K562 (cell line): ENCODE measurements around the gene PYGM. TPM values are rescaled to one million over a fixed set of nuclear protein-coding genes. Genes with fewer than 3 reads are reported as not detected.

Experiments
- ATF7 ChIP-seq: fragments of 450-650 bp; IDR thresholded peaks from 2 replicates; pipeline ENCODE4 v1.7.1; 2014; ENCODE audit warnings: mild to moderate bottlenecking, moderate library complexity
- CREM ChIP-seq: IDR thresholded peaks from 2 replicates; pipeline ENCODE4 v1.6.1; 2014; ENCODE audit warnings: antibody characterized with exemption, low read depth
- DIDO1 ChIP-seq: fragments of 450-650 bp; IDR thresholded peaks from 2 replicates; pipeline ENCODE4 v1.6.1; 2016; ENCODE audit warnings: low read depth, missing biosample characterization, missing genetic modification characterization
- ERF ChIP-seq: fragments of 450-650 bp; formaldehyde crosslinking; IDR thresholded peaks from 2 replicates; pipeline ENCODE4 v1.4.0; 2020; ENCODE audit warnings: mild to moderate bottlenecking, mixed read lengths
- KLF13 ChIP-seq: fragments of 450-650 bp; IDR thresholded peaks from 2 replicates; pipeline ENCODE4 v1.6.1; 2016; ENCODE audit warnings: missing genetic modification characterization, low read depth, mild to moderate bottlenecking, missing compliant biosample characterization, moderate library complexity, borderline replicate concordance
- MEIS2 ChIP-seq: fragments of 450-650 bp; IDR thresholded peaks from 2 replicates; pipeline ENCODE4 v1.6.1; 2014; ENCODE audit warnings: mild to moderate bottlenecking; ENCODE audit not compliant: partially characterized antibody
- NCOA2 ChIP-seq, 2 experiments: fragments of 450-650 bp; IDR thresholded peaks; 2 replicates each; pipeline ENCODE4 v1.6.1; 2018; ENCODE audit warnings: mild to moderate bottlenecking in 2 of 2, moderate library complexity in 1 of 2; ENCODE audit not compliant: partially characterized antibody in 2 of 2
- PHF8 ChIP-seq: fragments of 200-600 bp; sonication (generic); IDR thresholded peaks from 2 replicates; pipeline ENCODE4 v1.6.1; 2012; ENCODE audit warnings: mixed run types, mild to moderate bottlenecking, inconsistent platforms, low read length, moderate library complexity, borderline replicate concordance
- PKNOX1 ChIP-seq: fragments of 450-650 bp; IDR thresholded peaks from 2 replicates; pipeline ENCODE4 v1.6.1; 2016
- POLR2G ChIP-seq: fragments of 200-400 bp; formaldehyde crosslinking; IDR thresholded peaks from 2 replicates; pipeline ENCODE4 v1.6.1; 2017; ENCODE audit warnings: low read depth, mild to moderate bottlenecking, antibody characterized with exemption, low read length, moderate library complexity
- RBBP5 ChIP-seq: fragments of 200-600 bp; sonication (generic); IDR thresholded peaks from 2 replicates; pipeline ENCODE4 v1.6.1; 2012; ENCODE audit warnings: borderline replicate concordance, mild to moderate bottlenecking, low read length, control low read depth, inconsistent platforms; ENCODE audit not compliant: insufficient read depth, poor library complexity, severe bottlenecking
- RBM17 ChIP-seq: fragments of 200-400 bp; formaldehyde crosslinking; IDR thresholded peaks from 2 replicates; pipeline ENCODE4 v1.6.1; 2017; ENCODE audit warnings: low read depth, mild to moderate bottlenecking, low read length, borderline replicate concordance
- RFX5 ChIP-seq: IDR thresholded peaks from 2 replicates; pipeline ENCODE4 v1.6.1; 2011; ENCODE audit warnings: low read depth, mild to moderate bottlenecking, improper control_type of control experiment, low read length
- SOX6 ChIP-seq: fragments of 450-650 bp; IDR thresholded peaks from 2 replicates; pipeline ENCODE4 v1.6.1; 2014; ENCODE audit warnings: mild to moderate bottlenecking
- SRSF3 ChIP-seq: fragments of 200-400 bp; formaldehyde crosslinking; IDR thresholded peaks from 2 replicates; pipeline ENCODE4 v1.6.1; 2016; ENCODE audit warnings: mild to moderate bottlenecking, low read length, moderate library complexity; ENCODE audit not compliant: insufficient read depth
- ZKSCAN1 ChIP-seq: fragments of 150-350 bp; IDR thresholded peaks from 2 replicates; pipeline ENCODE4 v1.6.1; 2016; ENCODE audit warnings: low read depth, low read length
- ZNF77 ChIP-seq: fragments of 250-450 bp; sonication (Bioruptor Pico); IDR thresholded peaks from 2 replicates; pipeline ENCODE4 v1.5.0; 2020
- polyA plus RNA-seq, 8 experiments: library from polyadenylated mRNA; depleted of rRNA in 4 of 8; stranded (reverse) in 5 of 8; unstranded in 3 of 8; fragments of >200 nt; fragmentation: Nextera tagmentation in 2 of 8; fragmentation: Illumina TruSeq in 1 of 8; extraction: Ambion mirVana in 2 of 8; extraction: Trizol in 1 of 8; gene quantifications; 2 replicates each; pipeline versions ENCODE4 v1.2.1 to v1.2.3, GENCODE V29; 2011 to 2014; ENCODE audit warnings: inconsistent platforms in 1 of 8, missing spikeins in 1 of 8
- total RNA-seq, 7 experiments: library from RNA; depleted of rRNA in 6 of 7; stranded (reverse); fragments of >200 nt in 6 of 7; fragmentation: Illumina TruSeq in 2 of 7; extraction: Trizol in 2 of 7; gene quantifications; 2 replicates each; pipeline versions ENCODE4 v1.2.1 to v1.2.3, GENCODE V29; 2011 to 2021; ENCODE audit warnings: low replicate concordance in 1 of 7
- TF ChIP-seq, protein P1 (sequence below), 3 experiments: fragments of 200-800 bp in 1 of 3; fragments of 250-450 bp in 1 of 3; fragments of 450-650 bp in 1 of 3; sonication (Bioruptor Pico) in 1 of 3; sonication (Bioruptor generic) in 1 of 3; formaldehyde crosslinking in 1 of 3; IDR thresholded peaks; 2 replicates each; pipeline versions ENCODE4 v1.6.1 to v1.8.0; 2016 to 2022; ENCODE audit warnings: mild to moderate bottlenecking in 2 of 3, missing genetic modification characterization in 2 of 3, missing compliant biosample characterization in 1 of 3, moderate library complexity in 1 of 3
- TF ChIP-seq, protein P2 (sequence below): fragments of 200-400 bp; formaldehyde crosslinking; IDR thresholded peaks from 2 replicates; pipeline ENCODE4 v1.6.1; 2017; ENCODE audit warnings: mild to moderate bottlenecking, low read depth, low read length, moderate library complexity
- TF ChIP-seq, protein P3 (sequence below): fragments of 450-650 bp; IDR thresholded peaks from 2 replicates; pipeline ENCODE4 v1.6.1; 2016; ENCODE audit warnings: missing biosample characterization, missing genetic modification characterization

Gene PYGM
- total and polyA plus RNA-seq, 9 of the 15 experiments (the other 6 are each of a cell fraction or from before 2014, with no cell fraction given) = 0.07 to 1.5 (median 0.68) TPM

DNA sequence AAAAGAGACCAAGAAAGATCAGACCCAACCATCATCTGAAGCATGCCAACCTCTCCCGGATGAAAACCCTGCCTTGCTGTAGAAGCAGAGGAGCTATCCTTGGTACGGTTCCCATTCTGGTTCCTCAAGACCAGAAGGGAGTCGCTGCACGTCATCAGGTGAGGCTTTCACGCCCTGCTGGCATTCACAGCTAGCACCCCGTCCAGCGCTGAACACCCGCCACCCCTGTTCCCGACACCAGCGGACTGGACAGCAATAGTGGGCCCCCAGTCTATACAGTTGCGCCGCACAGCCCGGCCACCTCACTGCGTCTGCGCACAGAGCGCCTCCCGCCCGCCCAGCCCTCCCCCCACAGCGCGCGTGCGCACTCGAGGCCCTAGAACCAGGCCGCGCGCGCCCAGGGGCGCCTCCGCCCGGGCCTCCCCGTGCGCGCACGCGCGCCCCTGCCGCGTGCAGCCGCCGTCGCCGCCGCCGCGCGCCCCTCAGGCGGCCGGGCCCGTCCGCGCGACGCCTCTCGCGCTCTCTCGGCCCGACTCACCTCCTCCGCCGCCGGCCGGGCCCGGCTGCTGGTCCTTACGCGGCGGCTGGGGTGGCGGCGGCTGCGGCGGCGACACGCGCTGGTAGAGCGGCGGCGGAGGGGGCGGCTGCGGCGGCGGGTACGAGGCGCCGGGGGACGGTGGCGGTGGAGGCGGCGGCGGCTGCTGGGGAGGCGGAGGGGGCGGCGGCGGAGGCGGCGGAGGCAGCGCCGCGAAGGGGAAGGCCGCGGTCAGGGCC, 17.9 kb upstream of the PYGM start (continued):
- TF ChIP-seq PKNOX1 (no peak), KLF13 (tag) (no peak), MEIS2 (peak; percentile 62), SRSF3 (no peak), PHF8 (no peak), NCOA2 (IDR thresholded peaks at IDR 0.05; ENCODE audit: partially characterized antibody in 2 of 2) (no peak), RFX5 (no peak), RBBP5 (no peak), CREM (peak; percentile 53), POLR2G (peak; percentile 8; the same call in 1 of the 2 replicates), ATF7 (peak; percentile 21; the same call in 1 of the 2 replicates), RBM17 (no peak), ERF (CRISPR knock-in tag) (no peak), ZKSCAN1 (peak; percentile 23; the same call in 1 of the 2 replicates), SOX6 (no peak), ZNF77 (CRISPR knock-in tag) (no peak), DIDO1 (tag) (no peak)
- TF ChIP-seq, protein P1, sequence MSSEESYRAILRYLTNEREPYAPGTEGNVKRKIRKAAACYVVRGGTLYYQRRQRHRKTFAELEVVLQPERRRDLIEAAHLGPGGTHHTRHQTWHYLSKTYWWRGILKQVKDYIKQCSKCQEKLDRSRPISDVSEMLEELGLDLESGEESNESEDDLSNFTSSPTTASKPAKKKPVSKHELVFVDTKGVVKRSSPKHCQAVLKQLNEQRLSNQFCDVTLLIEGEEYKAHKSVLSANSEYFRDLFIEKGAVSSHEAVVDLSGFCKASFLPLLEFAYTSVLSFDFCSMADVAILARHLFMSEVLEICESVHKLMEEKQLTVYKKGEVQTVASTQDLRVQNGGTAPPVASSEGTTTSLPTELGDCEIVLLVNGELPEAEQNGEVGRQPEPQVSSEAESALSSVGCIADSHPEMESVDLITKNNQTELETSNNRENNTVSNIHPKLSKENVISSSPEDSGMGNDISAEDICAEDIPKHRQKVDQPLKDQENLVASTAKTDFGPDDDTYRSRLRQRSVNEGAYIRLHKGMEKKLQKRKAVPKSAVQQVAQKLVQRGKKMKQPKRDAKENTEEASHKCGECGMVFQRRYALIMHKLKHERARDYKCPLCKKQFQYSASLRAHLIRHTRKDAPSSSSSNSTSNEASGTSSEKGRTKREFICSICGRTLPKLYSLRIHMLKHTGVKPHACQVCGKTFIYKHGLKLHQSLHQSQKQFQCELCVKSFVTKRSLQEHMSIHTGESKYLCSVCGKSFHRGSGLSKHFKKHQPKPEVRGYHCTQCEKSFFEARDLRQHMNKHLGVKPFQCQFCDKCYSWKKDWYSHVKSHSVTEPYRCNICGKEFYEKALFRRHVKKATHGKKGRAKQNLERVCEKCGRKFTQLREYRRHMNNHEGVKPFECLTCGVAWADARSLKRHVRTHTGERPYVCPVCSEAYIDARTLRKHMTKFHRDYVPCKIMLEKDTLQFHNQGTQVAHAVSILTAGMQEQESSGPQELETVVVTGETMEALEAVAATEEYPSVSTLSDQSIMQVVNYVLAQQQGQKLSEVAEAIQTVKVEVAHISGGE (CRISPR knock-in tag; IDR thresholded peaks at IDR 0.05) = no peak
- TF ChIP-seq, protein P2, sequence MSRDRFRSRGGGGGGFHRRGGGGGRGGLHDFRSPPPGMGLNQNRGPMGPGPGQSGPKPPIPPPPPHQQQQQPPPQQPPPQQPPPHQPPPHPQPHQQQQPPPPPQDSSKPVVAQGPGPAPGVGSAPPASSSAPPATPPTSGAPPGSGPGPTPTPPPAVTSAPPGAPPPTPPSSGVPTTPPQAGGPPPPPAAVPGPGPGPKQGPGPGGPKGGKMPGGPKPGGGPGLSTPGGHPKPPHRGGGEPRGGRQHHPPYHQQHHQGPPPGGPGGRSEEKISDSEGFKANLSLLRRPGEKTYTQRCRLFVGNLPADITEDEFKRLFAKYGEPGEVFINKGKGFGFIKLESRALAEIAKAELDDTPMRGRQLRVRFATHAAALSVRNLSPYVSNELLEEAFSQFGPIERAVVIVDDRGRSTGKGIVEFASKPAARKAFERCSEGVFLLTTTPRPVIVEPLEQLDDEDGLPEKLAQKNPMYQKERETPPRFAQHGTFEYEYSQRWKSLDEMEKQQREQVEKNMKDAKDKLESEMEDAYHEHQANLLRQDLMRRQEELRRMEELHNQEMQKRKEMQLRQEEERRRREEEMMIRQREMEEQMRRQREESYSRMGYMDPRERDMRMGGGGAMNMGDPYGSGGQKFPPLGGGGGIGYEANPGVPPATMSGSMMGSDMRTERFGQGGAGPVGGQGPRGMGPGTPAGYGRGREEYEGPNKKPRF = no peak
- TF ChIP-seq, protein P3, sequence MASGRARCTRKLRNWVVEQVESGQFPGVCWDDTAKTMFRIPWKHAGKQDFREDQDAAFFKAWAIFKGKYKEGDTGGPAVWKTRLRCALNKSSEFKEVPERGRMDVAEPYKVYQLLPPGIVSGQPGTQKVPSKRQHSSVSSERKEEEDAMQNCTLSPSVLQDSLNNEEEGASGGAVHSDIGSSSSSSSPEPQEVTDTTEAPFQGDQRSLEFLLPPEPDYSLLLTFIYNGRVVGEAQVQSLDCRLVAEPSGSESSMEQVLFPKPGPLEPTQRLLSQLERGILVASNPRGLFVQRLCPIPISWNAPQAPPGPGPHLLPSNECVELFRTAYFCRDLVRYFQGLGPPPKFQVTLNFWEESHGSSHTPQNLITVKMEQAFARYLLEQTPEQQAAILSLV = no peak
